ENCODE results near the gene PLCL1.
"Not testable (repeated sequence)": the region's sequence is repeated elsewhere in the genome, so short reads cannot be mapped to it uniquely, and the experiment has no call there.

The PLCL1 gene

DNA sequence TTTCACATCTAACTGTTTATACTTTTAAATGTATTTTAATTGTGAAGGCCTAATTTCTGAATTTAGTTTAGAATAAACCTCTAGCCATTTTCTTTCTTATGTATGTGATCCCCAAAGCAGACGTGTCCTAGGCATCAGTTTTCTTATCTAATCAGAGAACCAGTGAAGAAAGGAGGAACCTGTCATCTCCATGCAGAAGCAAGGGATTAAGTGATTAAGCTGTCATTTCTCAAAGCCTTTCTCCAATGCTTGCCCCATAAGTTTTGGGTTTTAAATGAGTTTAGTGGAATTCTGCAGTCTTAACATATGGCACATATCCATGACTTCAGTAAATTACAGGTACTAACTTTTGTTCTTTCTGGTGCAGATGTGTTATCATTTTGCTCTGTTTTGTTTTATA lies 190.4 kb downstream of the PLCL1 start:
- no peak for DNase-seq

GRCh38 chr2:197996583-197996982 lies 192.2 kb downstream of the PLCL1 start:
- DNase-seq: no peak

DNA sequence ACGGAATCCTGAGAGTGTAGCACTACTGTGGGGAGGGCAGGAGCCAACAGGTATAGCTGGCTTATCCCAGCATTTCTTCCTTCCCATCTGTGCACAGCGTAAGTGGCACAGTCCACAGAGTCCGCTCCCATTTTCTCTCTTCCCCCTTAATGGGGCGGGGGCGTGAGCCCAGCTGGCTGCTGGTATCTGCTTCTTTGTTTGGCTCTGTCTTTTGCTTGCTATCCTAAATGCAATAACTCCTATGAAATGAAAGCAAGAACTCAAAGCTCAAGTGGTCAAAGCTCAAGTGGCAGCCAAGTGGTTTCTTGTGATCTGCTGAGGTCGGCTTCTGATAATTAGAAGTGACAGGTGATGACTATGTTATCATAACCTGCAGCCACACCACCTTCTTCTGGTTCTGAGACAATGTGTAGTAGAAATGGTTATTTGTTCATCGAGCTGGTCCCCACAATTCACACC lies 192.7 kb downstream of the PLCL1 start:
- DNase-seq: no peak

DNA sequence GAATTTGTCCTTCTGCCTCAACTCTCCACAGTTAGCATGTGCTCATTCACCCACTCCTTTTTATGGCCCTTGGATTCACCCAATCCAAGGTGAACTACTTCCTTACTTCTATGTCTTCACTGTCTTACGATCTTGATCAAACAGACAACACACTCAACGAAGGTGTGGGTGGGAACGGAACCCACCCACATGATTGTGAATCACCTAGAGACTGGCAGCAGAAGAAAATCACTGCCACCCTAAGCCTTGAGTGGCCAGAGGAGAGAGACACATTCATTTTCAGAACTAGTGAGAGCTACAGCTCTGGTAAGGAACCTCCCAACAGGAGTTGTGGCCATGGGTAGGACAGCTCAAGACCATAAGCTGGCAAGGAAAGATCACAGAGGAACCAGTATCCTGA lies 194.3 kb downstream of the PLCL1 start:
- DNase-seq: no peak

DNA sequence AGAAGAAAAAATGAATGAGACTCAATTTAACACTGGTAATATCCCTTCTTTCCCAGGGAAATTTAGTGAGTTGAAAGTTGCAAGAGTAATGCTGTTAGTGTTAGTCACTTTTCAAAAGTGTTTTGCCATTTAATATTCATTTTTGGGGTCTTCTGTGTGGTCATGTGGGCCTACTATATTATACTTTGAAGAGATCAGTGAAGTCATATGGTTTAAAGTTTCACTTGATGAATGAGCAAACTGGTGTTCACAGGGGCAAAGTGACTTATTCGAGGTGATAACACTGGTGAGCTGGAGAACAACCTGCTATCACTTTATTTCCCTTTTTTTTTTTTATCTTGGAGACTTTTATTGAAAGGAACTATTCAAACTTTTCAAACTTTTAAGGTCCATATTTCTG lies 196.0 kb downstream of the PLCL1 start:
- DNase-seq: no peak

DNA sequence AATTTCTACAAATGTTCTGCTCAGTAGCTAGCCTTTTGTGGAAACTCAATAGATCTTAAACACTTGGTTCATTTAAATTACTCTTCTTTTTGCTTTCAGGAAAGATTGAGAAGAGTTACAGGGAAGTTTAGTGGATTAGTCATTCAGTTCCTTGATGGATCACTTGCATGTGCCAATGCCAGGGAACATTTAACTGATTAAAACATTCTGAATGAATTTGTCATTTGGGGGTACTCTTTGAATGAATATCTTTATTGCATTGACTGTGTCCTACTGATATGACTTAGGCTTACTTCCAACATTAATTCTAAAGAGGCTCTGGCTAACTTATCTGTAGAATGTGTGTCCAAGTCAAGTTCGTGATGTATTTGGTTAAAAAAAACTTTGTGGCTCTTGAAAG lies 199.8 kb downstream of the PLCL1 start:
- no peak for DNase-seq

GRCh38 chr2:198004921-198005829 lies 200.8 kb downstream of the PLCL1 start:
- no peak for DNase-seq

GRCh38 chr2:198006733-198007132 lies 202.3 kb downstream of the PLCL1 start:
- DNase-seq: no peak

DNA sequence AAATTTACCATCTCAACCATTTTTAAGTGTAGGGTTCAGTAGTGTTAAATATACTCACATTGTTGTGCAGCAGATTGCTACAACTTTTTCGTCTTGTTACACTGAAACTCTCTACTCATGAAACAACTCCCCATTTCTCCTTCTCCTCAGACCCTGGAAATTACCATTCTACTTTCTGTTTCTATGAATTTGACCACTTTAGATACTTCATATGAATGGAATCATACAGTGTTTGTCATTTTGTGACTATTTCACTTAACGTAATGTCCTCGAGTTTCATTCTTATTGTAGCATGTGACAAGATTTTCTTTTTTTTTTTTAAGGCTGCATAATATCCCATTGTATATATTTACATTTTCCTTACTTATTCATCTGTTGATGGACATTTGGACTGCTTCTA lies 203.8 kb downstream of the PLCL1 start:
- no peak for DNase-seq

DNA sequence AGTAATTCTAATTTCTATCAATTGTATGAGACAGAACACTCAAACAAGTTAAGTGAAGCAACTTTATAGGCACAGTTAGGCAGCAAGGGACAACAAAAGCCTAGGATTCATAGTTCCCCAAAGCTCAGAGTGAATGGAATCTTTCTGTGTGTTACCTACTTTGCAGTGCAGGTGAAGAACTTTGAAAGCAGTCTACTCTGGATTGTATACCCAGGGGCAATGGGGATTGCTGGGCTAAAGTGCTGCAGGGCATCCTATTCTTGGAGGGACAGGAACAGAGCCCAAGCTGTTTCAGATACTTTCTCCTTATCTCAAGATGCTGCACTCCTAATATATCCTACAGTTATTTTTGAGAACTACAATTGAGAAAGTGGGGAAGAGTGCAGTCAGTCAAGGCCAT lies 207.6 kb downstream of the PLCL1 start:
- no peak for DNase-seq

- DNase-seq: no peak
Observed at GRCh38 chr2:198016243-198016642, 211.8 kb downstream of the PLCL1 start.

- DNase-seq: no peak
Observed at GRCh38 chr2:198017068-198017467, 212.7 kb downstream of the PLCL1 start.

GRCh38 chr2:198028955-198029354 lies 224.6 kb downstream of the PLCL1 start:
- DNase-seq: no peak

- not testable (repeated sequence) for DNase-seq
Observed at GRCh38 chr2:198029576-198029975, 225.2 kb downstream of the PLCL1 start.

DNA sequence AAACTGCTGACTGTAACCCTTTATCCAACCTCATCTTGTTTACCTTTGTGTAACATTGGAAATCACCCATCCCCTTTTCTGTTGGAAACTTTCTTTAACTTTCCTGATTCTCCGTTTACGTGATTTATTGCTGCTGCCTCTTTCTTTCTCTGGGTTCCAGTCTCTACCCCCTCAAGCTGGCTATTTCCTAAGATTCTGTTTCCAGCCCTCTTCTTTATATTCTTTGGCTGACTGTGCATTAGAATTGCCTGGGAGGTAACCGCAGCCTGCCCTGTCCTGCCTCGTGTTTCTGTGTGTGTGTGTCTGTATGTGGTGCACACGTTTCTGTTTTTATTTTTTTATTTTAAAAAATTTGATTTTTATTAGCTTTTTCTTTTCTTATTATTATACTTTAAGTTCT lies 229.2 kb downstream of the PLCL1 start:
- no peak for DNase-seq

- DNase-seq: no peak
Observed at GRCh38 chr2:198036029-198036879, 231.9 kb downstream of the PLCL1 start.

GRCh38 chr2:198040835-198041234 lies 236.4 kb downstream of the PLCL1 start:
- peak in 3 of 51 donors; percentile 2 to 15 (median 4) for DNase-seq

DNA sequence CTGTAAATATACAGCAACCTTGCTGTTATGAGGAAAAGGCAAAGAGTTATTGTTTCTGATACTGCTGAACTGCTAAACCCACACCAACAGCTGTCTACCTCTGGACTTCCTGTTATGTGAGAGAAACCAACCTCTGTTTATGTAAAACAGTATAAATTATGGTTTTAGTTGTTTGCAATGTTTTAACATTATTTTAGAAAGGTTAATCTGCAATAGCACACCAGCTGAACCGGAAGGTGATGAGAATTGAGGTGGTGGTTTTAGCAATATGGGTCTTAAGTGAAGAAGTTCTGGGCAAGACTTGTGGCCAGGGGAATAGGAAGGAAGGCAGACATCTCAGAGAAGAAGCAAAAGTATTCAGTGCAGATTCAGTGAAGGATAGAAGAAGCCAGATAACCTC lies 237.8 kb downstream of the PLCL1 start:
- DNase-seq: no peak

- no peak for DNase-seq
Observed at GRCh38 chr2:198044777-198045176, 240.4 kb downstream of the PLCL1 start.

GRCh38 chr2:198045227-198045626 lies 240.8 kb downstream of the PLCL1 start:
- no peak for DNase-seq

- no peak for DNase-seq
Observed at GRCh38 chr2:198052741-198053140, 248.3 kb downstream of the PLCL1 start.

DNA sequence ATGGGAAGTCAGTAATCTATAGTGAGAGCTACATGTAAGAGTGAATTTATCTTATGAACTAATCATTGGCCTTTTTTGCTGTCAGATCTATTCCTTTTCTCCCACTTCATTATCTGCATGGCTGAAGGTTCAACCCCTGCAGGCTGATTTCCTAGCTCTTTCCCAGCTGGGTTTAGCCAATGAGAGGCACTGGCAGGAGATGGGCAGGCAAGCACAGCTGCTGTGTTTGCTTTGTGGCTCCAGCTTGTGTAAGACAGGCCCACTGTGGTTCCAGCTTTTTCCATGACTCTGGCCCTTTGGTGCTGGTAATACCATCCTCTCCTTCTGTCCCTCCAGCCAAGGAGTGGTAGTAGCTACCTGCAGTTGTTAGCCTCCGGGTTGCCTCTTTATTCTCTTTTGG lies 248.8 kb downstream of the PLCL1 start:
- DNase-seq: peak in 12 of 51 donors; percentile 1 to 28 (median 12)

- no peak for DNase-seq
Observed at GRCh38 chr2:198053776-198054175, 249.4 kb downstream of the PLCL1 start.
